Measurements from ENCODE around the gene MOB1B.

MOB1B gene

GRCh38 chr4:70873216-70873615 is 29.0 kb upstream of the MOB1B start:
- no peak for TF ChIP-seq CTCF (conservative IDR thresholded peaks at IDR 0.05; ENCODE audit: low read depth)
- CTCF ChIA-PET, result no interaction called here
- H3K27ac ChIP-seq, result no peak overlapping the region
- DNase-seq (ENCODE audit: low spot score), result no peak
- POLR2A ChIA-PET (ENCODE audit: low non-redundant PET), result no interaction called here

- H3K27ac ChIP-seq, result no peak overlapping the region
- CTCF ChIA-PET, result interaction anchor here (0.6 kb wide), 3 partner anchors 21 to 401 kb away, joined by 3 to 4 read pairs (median 3); partner anchors contain the start of gene MOB1B
- no peak for DNase-seq (ENCODE audit: low spot score)
- TF ChIP-seq CTCF (conservative IDR thresholded peaks at IDR 0.05; ENCODE audit: low read depth), result no peak
- POLR2A ChIA-PET (ENCODE audit: low non-redundant PET), result no interaction called here
Measured at GRCh38 chr4:70874268-70875156, 27.7 kb upstream of the MOB1B start.

- DNase-seq (ENCODE audit: low spot score), result no peak
- no peak for TF ChIP-seq CTCF (conservative IDR thresholded peaks at IDR 0.05; ENCODE audit: low read depth)
- ChIA-PET CTCF (no interaction called here), POLR2A (ENCODE audit: low non-redundant PET) (no interaction called here)
- H3K27ac ChIP-seq, result no peak overlapping the region
Measured at GRCh38 chr4:70877556-70877955, 24.6 kb upstream of the MOB1B start.

GRCh38 chr4:70880739-70881138 is 21.4 kb upstream of the MOB1B start:
- TF ChIP-seq CTCF (conservative IDR thresholded peaks at IDR 0.05; ENCODE audit: low read depth), result no peak
- no peak overlapping the region for H3K27ac ChIP-seq
- POLR2A ChIA-PET (ENCODE audit: low non-redundant PET), result no interaction called here
- CTCF ChIA-PET, result no interaction called here
- no peak for DNase-seq (ENCODE audit: low spot score)

GRCh38 chr4:70885174-70885573 is 17.0 kb upstream of the MOB1B start:
- POLR2A ChIA-PET (ENCODE audit: low non-redundant PET), result interaction anchor here (0.5 kb wide), 1 partner anchor 125 kb away, joined by 3 read pairs; no protein-coding TSS in a partner anchor
- CTCF ChIA-PET, result no interaction called here
- TF ChIP-seq CTCF (conservative IDR thresholded peaks at IDR 0.05; ENCODE audit: low read depth), result no peak

GRCh38 chr4:70892086-70892769 is 9.9 kb upstream of the MOB1B start:
- no peak for DNase-seq (ENCODE audit: low spot score)
- ChIA-PET POLR2A (ENCODE audit: low non-redundant PET) (no interaction called here), CTCF (no interaction called here)
- H3K27ac ChIP-seq, result no peak overlapping the region
- no peak for TF ChIP-seq CTCF (conservative IDR thresholded peaks at IDR 0.05; ENCODE audit: low read depth)

More at GRCh38 chr4:70885174-70885573, 17.0 kb upstream of the MOB1B start:
- no peak for DNase-seq (ENCODE audit: low spot score)
- no peak overlapping the region for H3K27ac ChIP-seq

All from RWPE1 (cell line).